Measurements from ENCODE around the gene TBL2.
"Not testable (repeated sequence)": the region's sequence is repeated elsewhere in the genome, so short reads cannot be mapped to it uniquely, and the experiment has no call there.

TBL2 gene

GRCh38 chr7:73578342-73579128, at the start of gene TBL2:
TBL2 (minus strand) TSS chr7:73578579; CDS start chr7:73578549, 30 bp downstream.
- DNase-seq (ENCODE audit: low read depth, low spot score): peak; percentile 96

GRCh38 chr7:73626814-73627213, 48.4 kb upstream of the TBL2 start:
- no peak for DNase-seq (ENCODE audit: low read depth, low spot score)

GRCh38 chr7:73625276-73625675, 46.9 kb upstream of the TBL2 start:
- DNase-seq (ENCODE audit: low read depth, low spot score): no peak

- DNase-seq (ENCODE audit: low read depth, low spot score): no peak
Measured at GRCh38 chr7:73624669-73625001, 46.3 kb upstream of the TBL2 start.

GRCh38 chr7:73623798-73624668, 45.7 kb upstream of the TBL2 start, which contains the start of gene MLXIPL:
MLXIPL (minus strand) TSS chr7:73624522; CDS start chr7:73624492, 30 bp downstream.
- no peak for DNase-seq (ENCODE audit: low read depth, low spot score)

- no peak for DNase-seq (ENCODE audit: low read depth, low spot score)
Measured at GRCh38 chr7:73622909-73623797, 44.8 kb upstream of the TBL2 start.

GRCh38 chr7:73622527-73622908, 44.1 kb upstream of the TBL2 start:
- DNase-seq (ENCODE audit: low read depth, low spot score): no peak

- no peak for DNase-seq (ENCODE audit: low read depth, low spot score)
Measured at GRCh38 chr7:73621168-73622063, 43.0 kb upstream of the TBL2 start.

GRCh38 chr7:73619394-73619793, 41.0 kb upstream of the TBL2 start:
- DNase-seq (ENCODE audit: low read depth, low spot score): not testable (repeated sequence)

GRCh38 chr7:73618538-73618937, 40.2 kb upstream of the TBL2 start:
- DNase-seq (ENCODE audit: low read depth, low spot score): no peak

- not testable (repeated sequence) for DNase-seq (ENCODE audit: low read depth, low spot score)
Measured at GRCh38 chr7:73617520-73617919, 39.1 kb upstream of the TBL2 start.

- no peak for DNase-seq (ENCODE audit: low read depth, low spot score)
Measured at GRCh38 chr7:73615886-73616285, 37.5 kb upstream of the TBL2 start.

- DNase-seq (ENCODE audit: low read depth, low spot score): not testable (repeated sequence)
Measured at GRCh38 chr7:73614937-73615336, 36.6 kb upstream of the TBL2 start.

GRCh38 chr7:73613954-73614735, 35.8 kb upstream of the TBL2 start:
- no peak for DNase-seq (ENCODE audit: low read depth, low spot score)

GRCh38 chr7:73612598-73613269, 34.4 kb upstream of the TBL2 start:
- no peak for DNase-seq (ENCODE audit: low read depth, low spot score)

GRCh38 chr7:73611017-73611555, 32.7 kb upstream of the TBL2 start:
- DNase-seq (ENCODE audit: low read depth, low spot score): no peak

GRCh38 chr7:73610105-73610504, 31.7 kb upstream of the TBL2 start:
- no peak for DNase-seq (ENCODE audit: low read depth, low spot score)

GRCh38 chr7:73607692-73607983, 29.3 kb upstream of the TBL2 start:
- DNase-seq (ENCODE audit: low read depth, low spot score): not testable (repeated sequence)

Measured in brain pericyte (primary cell).